C4-2B (cell line): ENCODE measurements around the gene SLC2A6.

Experiments
- H3K27ac ChIP-seq: fragments of 450-650 bp; 2 replicates; pipeline ENCODE4 v1.5.1; 2017
- CTCF ChIP-seq: fragments of 450-650 bp; conservative IDR thresholded peaks from 2 replicates; pipeline ENCODE4 v1.5.1; 2017; ENCODE audit warnings: mild to moderate bottlenecking
- ZFX ChIP-seq: fragments of 450-650 bp; IDR thresholded peaks from 2 replicates; pipeline ENCODE4 v1.6.1; 2017

The SLC2A6 gene

GRCh38 chr9:133499132-133499891 is 20.4 kb upstream of the SLC2A6 start:
- TF ChIP-seq CTCF (no peak), ZFX (no peak)
- no peak overlapping the region for H3K27ac ChIP-seq

- TF ChIP-seq CTCF (no peak), ZFX (no peak)
These were observed 18.3 kb upstream of the SLC2A6 start for GRCh38 chr9:133496861-133497842.

GRCh38 chr9:133495327-133496293 is 16.7 kb upstream of the SLC2A6 start:
- TF ChIP-seq ZFX (no peak), CTCF (no peak)
- no peak overlapping the region for H3K27ac ChIP-seq

More at GRCh38 chr9:133496861-133497842, 18.3 kb upstream of the SLC2A6 start:
- no peak overlapping the region for H3K27ac ChIP-seq

GRCh38 chr9:133494636-133495326 is 15.9 kb upstream of the SLC2A6 start:
- TF ChIP-seq ZFX = no peak
- no peak for TF ChIP-seq CTCF
- no peak overlapping the region for H3K27ac ChIP-seq

- H3K27ac ChIP-seq = no peak overlapping the region
- TF ChIP-seq CTCF (no peak), ZFX (no peak)
These were observed 15.1 kb upstream of the SLC2A6 start for GRCh38 chr9:133493845-133494540.

- no peak overlapping the region for H3K27ac ChIP-seq
- TF ChIP-seq ZFX (no peak), CTCF (no peak)
These were observed 14.5 kb upstream of the SLC2A6 start for GRCh38 chr9:133493428-133493827.
